Measurements from ENCODE around the gene PDK2.

The PDK2 gene

GRCh38 chr17:50147841-50148225 is 52.7 kb downstream of the PDK2 start:
- no peak for TF ChIP-seq TAF1 (IDR thresholded peaks at IDR 0.05; ENCODE audit: low read depth)
- no peak for TF ChIP-seq CREB1 (IDR thresholded peaks at IDR 0.05; ENCODE audit: low read depth)
- no peak for TF ChIP-seq YY1 (IDR thresholded peaks at IDR 0.05; ENCODE audit: low read depth)
- TF ChIP-seq ZBTB7A (IDR thresholded peaks at IDR 0.05; ENCODE audit: low read depth) = no peak
- TF ChIP-seq CEBPB (IDR thresholded peaks at IDR 0.05) = no peak
- no peak for TF ChIP-seq RAD21 (IDR thresholded peaks at IDR 0.05; ENCODE audit: low read depth)
- no peak for TF ChIP-seq NFIC (IDR thresholded peaks at IDR 0.05)
- TF ChIP-seq EGR1 (IDR thresholded peaks at IDR 0.05) = no peak
- TF ChIP-seq, protein P1, sequence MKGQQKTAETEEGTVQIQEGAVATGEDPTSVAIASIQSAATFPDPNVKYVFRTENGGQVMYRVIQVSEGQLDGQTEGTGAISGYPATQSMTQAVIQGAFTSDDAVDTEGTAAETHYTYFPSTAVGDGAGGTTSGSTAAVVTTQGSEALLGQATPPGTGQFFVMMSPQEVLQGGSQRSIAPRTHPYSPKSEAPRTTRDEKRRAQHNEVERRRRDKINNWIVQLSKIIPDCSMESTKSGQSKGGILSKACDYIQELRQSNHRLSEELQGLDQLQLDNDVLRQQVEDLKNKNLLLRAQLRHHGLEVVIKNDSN (IDR thresholded peaks at IDR 0.05) = no peak
- TF ChIP-seq, protein P2, sequence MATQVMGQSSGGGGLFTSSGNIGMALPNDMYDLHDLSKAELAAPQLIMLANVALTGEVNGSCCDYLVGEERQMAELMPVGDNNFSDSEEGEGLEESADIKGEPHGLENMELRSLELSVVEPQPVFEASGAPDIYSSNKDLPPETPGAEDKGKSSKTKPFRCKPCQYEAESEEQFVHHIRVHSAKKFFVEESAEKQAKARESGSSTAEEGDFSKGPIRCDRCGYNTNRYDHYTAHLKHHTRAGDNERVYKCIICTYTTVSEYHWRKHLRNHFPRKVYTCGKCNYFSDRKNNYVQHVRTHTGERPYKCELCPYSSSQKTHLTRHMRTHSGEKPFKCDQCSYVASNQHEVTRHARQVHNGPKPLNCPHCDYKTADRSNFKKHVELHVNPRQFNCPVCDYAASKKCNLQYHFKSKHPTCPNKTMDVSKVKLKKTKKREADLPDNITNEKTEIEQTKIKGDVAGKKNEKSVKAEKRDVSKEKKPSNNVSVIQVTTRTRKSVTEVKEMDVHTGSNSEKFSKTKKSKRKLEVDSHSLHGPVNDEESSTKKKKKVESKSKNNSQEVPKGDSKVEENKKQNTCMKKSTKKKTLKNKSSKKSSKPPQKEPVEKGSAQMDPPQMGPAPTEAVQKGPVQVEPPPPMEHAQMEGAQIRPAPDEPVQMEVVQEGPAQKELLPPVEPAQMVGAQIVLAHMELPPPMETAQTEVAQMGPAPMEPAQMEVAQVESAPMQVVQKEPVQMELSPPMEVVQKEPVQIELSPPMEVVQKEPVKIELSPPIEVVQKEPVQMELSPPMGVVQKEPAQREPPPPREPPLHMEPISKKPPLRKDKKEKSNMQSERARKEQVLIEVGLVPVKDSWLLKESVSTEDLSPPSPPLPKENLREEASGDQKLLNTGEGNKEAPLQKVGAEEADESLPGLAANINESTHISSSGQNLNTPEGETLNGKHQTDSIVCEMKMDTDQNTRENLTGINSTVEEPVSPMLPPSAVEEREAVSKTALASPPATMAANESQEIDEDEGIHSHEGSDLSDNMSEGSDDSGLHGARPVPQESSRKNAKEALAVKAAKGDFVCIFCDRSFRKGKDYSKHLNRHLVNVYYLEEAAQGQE (IDR thresholded peaks at IDR 0.05; ENCODE audit: low read depth) = no peak
- TF ChIP-seq, protein P3, sequence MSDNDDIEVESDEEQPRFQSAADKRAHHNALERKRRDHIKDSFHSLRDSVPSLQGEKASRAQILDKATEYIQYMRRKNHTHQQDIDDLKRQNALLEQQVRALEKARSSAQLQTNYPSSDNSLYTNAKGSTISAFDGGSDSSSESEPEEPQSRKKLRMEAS (IDR thresholded peaks at IDR 0.05) = no peak
- no peak for TF ChIP-seq TEAD4 (IDR thresholded peaks at IDR 0.05)
- no peak for TF ChIP-seq EP300 (IDR thresholded peaks at IDR 0.05; ENCODE audit: borderline replicate concordance)
- TF ChIP-seq TCF12 (IDR thresholded peaks at IDR 0.05; ENCODE audit: low read depth) = no peak

- no peak for TF ChIP-seq TCF12 (IDR thresholded peaks at IDR 0.05; ENCODE audit: low read depth)
- TF ChIP-seq, protein P3 (IDR thresholded peaks at IDR 0.05) = 0 out of 2 replicates have a peak, but pooled peaks have one; percentile 19
- peak; percentile 37; the same call in 1 of the 2 replicates for TF ChIP-seq EGR1 (IDR thresholded peaks at IDR 0.05)
- TF ChIP-seq TEAD4 (IDR thresholded peaks at IDR 0.05) = peak; percentile 74
- TF ChIP-seq, protein P1 (IDR thresholded peaks at IDR 0.05) = no peak
- TF ChIP-seq ZBTB7A (IDR thresholded peaks at IDR 0.05; ENCODE audit: low read depth) = 0 out of 2 replicates have a peak, but pooled peaks have one; percentile 15
These were observed 53.3 kb downstream of the PDK2 start for GRCh38 chr17:50148226-50149090.

DNA sequence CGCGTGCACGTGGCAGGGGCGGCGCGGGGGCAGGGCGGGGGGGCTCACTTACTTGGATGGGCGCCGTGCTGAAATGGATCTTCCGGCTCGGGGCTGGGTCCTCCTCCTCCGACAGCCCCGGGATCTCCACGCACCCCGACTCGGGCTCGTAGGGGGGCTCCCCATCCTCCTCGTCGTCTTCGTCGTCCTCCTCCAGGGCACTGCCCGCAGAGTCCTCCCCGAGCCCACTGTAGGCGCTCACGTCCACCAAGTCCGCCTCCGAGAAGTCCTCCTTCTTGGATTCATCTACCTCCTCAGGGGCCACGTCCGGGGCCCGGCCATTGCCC is 53.9 kb downstream of the PDK2 start:
- TF ChIP-seq CREB1 (IDR thresholded peaks at IDR 0.05; ENCODE audit: low read depth) (no peak), RAD21 (IDR thresholded peaks at IDR 0.05; ENCODE audit: low read depth) (no peak), NFIC (IDR thresholded peaks at IDR 0.05) (no peak), FOXM1 (IDR thresholded peaks at IDR 0.05; ENCODE audit: borderline replicate concordance, low read depth) (no peak), YY1 (IDR thresholded peaks at IDR 0.05; ENCODE audit: low read depth) (no peak), ZBTB7A (IDR thresholded peaks at IDR 0.05; ENCODE audit: low read depth) (no peak), TAF1 (IDR thresholded peaks at IDR 0.05; ENCODE audit: low read depth) (no peak), EGR1 (IDR thresholded peaks at IDR 0.05) (no peak), TEAD4 (IDR thresholded peaks at IDR 0.05) (no peak), TCF12 (IDR thresholded peaks at IDR 0.05; ENCODE audit: low read depth) (no peak), CEBPB (IDR thresholded peaks at IDR 0.05) (no peak), EP300 (IDR thresholded peaks at IDR 0.05; ENCODE audit: borderline replicate concordance) (no peak)
- TF ChIP-seq, protein P3 (IDR thresholded peaks at IDR 0.05) = no peak
- TF ChIP-seq, protein P1 (IDR thresholded peaks at IDR 0.05) = no peak
- TF ChIP-seq, protein P2 (IDR thresholded peaks at IDR 0.05; ENCODE audit: low read depth) = no peak

- TF ChIP-seq NFIC (IDR thresholded peaks at IDR 0.05) (no peak), TEAD4 (IDR thresholded peaks at IDR 0.05) (no peak), TAF1 (IDR thresholded peaks at IDR 0.05; ENCODE audit: low read depth) (peak; percentile 27; the same call in 1 of the 2 replicates), TCF12 (IDR thresholded peaks at IDR 0.05; ENCODE audit: low read depth) (0 out of 2 replicates have a peak, but pooled peaks have one; percentile 23)
- TF ChIP-seq, protein P3 (IDR thresholded peaks at IDR 0.05) = peak; percentile 75
- TF ChIP-seq, protein P1 (IDR thresholded peaks at IDR 0.05) = no peak
These were observed 54.5 kb downstream of the PDK2 start for GRCh38 chr17:50149417-50150353.

All from Ishikawa (cell line).